ENCODE measurements around the gene PAEP.
A peak's percentile ranks its signal among the peaks of the same experiment; 100 is the strongest.
"Not testable (repeated sequence)": the region's sequence is repeated elsewhere in the genome, so short reads cannot be mapped to it uniquely, and the experiment has no call there.

The PAEP gene

DNA sequence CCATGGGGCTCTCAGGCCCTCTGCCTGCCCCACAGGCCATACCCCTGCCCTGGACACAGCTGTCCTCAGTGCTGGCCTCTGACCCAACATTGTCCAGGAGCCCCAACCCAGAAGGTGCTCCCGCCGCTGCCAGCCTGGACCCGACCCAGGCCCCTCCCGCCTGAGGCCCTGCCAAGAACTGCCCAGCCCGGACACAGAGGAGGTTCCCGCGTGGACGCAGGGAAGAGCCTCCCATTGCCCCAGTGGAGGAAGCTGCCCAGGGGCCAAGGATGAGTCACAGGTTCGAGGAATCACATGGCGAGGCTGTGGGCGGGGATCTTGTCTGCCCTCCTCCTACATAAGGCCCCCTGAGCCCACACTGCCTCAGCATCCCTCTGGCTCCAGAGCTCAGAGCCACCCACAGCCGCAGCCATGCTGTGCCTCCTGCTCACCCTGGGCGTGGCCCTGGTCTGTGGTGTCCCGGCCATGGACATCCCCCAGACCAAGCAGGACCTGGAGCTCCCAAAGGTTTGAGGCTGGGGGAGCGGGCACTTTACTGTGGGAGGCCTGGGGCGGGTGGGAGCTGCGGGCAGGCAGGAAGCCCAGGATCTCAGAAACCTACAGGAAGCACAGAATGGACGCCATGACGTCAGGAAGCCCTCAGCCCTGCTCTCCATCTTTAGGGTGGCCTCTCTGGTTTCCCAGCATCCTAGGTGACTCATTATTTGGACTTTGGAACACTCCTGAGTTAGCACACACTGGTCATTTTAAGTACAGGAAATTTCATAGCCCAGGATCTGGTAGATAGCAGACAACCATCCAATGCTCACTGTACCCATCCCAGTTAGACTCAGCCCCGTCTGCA lies at the start of gene PAEP:
PAEP (plus strand) TSS at position 366 of the 844 bp plus-strand sequence.
- H3K36me3 Mint-ChIP-seq = no peaks in the 10 kb centered on the region
- H3K27me3 Mint-ChIP-seq = peaks cover 52% of the 10 kb centered on the region
- H3K4me3 Mint-ChIP-seq = no peak within 1 kb of the TSS
- no peaks in the 10 kb centered on the region for H3K4me1 Mint-ChIP-seq
- ATAC-seq = peak; percentile 34
- H3K27ac Mint-ChIP-seq = no peak within 1 kb of the TSS
- no peaks in the 10 kb centered on the region for H3K9me3 Mint-ChIP-seq

- Mint-ChIP-seq H3K9me3 (peaks cover 16% of the 10 kb centered on the region), H3K27me3 (peaks cover 9% of the 10 kb centered on the region), H3K4me1 (no peaks in the 10 kb centered on the region), H3K4me3 (no peak overlapping the region), H3K27ac (no peak overlapping the region), H3K36me3 (no peaks in the 10 kb centered on the region)
- ATAC-seq = no peak
Measured at GRCh38 chr9:135512241-135512603, 49.3 kb upstream of the PAEP start.

GRCh38 chr9:135512904-135513303 lies 48.7 kb upstream of the PAEP start:
- Mint-ChIP-seq H3K4me3 (no peak overlapping the region), H3K9me3 (peaks cover 16% of the 10 kb centered on the region), H3K36me3 (no peaks in the 10 kb centered on the region), H3K4me1 (no peaks in the 10 kb centered on the region), H3K27me3 (peaks cover 16% of the 10 kb centered on the region), H3K27ac (no peak overlapping the region)
- ATAC-seq = no peak

DNA sequence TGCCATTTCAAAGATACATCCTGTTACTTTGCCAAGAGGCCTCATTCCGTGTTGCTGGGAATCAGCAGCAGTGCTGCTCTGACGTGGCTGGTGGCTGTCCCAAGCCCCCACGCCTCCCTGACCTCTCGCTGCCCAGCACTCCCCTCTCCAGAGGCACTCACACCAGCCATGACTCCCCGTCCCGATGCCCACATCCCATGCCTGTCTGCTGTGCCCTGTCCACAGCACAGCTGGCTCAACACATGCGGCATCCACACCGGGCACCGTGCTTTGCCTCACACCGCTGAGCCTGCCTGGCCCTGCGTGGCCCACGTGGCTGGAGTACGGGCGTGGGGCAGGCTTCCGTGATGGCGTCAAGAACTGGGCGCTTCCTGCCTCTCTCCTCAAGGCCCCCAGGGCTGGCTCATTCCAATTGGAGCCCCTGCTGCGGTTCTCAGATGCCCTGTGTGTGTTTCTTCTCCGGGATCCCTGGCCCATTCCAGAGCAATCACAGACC lies 48.2 kb upstream of the PAEP start:
- no peaks in the 10 kb centered on the region for H3K36me3 Mint-ChIP-seq
- H3K4me1 Mint-ChIP-seq = no peaks in the 10 kb centered on the region
- peaks cover 12% of the 10 kb centered on the region for H3K9me3 Mint-ChIP-seq
- H3K27me3 Mint-ChIP-seq = peaks cover 17% of the 10 kb centered on the region
- H3K27ac Mint-ChIP-seq = no peak overlapping the region
- ATAC-seq = peak; percentile 32
- no peak overlapping the region for H3K4me3 Mint-ChIP-seq

- not testable (repeated sequence) for ATAC-seq, H3K36me3 Mint-ChIP-seq, H3K9me3 Mint-ChIP-seq, H3K4me3 Mint-ChIP-seq, H3K27ac Mint-ChIP-seq, H3K4me1 Mint-ChIP-seq
- H3K27me3 Mint-ChIP-seq = peaks cover 17% of the 10 kb centered on the region
Measured at GRCh38 chr9:135513906-135514305, 47.6 kb upstream of the PAEP start.

DNA sequence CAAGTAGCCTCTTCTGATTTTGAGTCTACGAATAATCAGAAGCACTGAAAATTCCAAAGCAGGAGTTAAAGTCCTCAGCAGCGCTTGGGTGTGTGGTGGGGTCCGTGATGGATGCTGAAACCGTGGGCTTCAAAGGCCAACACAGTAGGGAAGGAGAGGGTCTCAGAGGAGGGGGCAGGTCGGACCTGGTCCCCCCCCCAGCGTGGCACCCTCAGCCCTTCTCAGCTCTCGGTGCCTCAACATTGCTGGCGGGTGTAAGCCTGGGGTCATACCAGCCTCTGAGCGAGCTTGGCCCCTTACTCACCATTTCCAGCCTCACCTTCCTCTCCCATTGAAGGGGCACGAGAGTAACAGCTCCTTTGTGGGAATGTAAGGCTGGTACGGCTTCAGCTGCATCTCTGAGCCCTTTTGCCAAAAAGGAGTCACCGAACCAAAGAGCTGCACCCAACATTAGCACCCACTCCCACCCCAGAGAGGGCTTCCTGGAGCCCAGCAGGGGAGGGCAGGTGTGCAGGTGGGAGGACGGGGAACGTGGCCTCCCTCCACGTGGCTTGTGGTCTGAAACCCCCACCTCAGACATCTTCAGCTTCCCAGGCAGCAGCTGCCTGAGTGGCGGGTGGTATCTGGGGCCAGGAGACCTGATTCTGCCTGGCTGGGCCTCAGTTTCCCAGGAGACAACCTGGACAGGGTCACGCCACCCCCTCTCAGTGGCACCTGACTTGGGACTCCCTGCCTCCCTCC lies 47.0 kb upstream of the PAEP start:
- Mint-ChIP-seq H3K4me1 (no peaks in the 10 kb centered on the region), H3K9me3 (peaks cover under 1% of the 10 kb centered on the region), H3K27me3 (peaks cover 17% of the 10 kb centered on the region), H3K4me3 (no peak overlapping the region), H3K27ac (no peak overlapping the region), H3K36me3 (no peaks in the 10 kb centered on the region)
- peak; percentile 18 for ATAC-seq

- no peak for ATAC-seq
- Mint-ChIP-seq H3K27me3 (peaks cover 19% of the 10 kb centered on the region), H3K4me1 (no peaks in the 10 kb centered on the region), H3K36me3 (no peaks in the 10 kb centered on the region), H3K4me3 (no peak overlapping the region), H3K27ac (no peak overlapping the region), H3K9me3 (no peaks in the 10 kb centered on the region)
Measured at GRCh38 chr9:135515083-135515951, 46.2 kb upstream of the PAEP start.

- H3K27me3 Mint-ChIP-seq = peaks cover 29% of the 10 kb centered on the region
- no peak overlapping the region for H3K27ac Mint-ChIP-seq
- H3K4me3 Mint-ChIP-seq = no peak overlapping the region
- H3K4me1 Mint-ChIP-seq = no peaks in the 10 kb centered on the region
- no peaks in the 10 kb centered on the region for H3K36me3 Mint-ChIP-seq
- H3K9me3 Mint-ChIP-seq = no peaks in the 10 kb centered on the region
- ATAC-seq = no peak
Measured at GRCh38 chr9:135516132-135516860, 45.3 kb upstream of the PAEP start.

- Mint-ChIP-seq H3K27ac (no peak overlapping the region), H3K4me3 (no peak overlapping the region), H3K27me3 (peaks cover 40% of the 10 kb centered on the region), H3K36me3 (no peaks in the 10 kb centered on the region), H3K4me1 (no peaks in the 10 kb centered on the region), H3K9me3 (no peaks in the 10 kb centered on the region)
- no peak for ATAC-seq
Measured at GRCh38 chr9:135517407-135517822, 44.1 kb upstream of the PAEP start.

DNA sequence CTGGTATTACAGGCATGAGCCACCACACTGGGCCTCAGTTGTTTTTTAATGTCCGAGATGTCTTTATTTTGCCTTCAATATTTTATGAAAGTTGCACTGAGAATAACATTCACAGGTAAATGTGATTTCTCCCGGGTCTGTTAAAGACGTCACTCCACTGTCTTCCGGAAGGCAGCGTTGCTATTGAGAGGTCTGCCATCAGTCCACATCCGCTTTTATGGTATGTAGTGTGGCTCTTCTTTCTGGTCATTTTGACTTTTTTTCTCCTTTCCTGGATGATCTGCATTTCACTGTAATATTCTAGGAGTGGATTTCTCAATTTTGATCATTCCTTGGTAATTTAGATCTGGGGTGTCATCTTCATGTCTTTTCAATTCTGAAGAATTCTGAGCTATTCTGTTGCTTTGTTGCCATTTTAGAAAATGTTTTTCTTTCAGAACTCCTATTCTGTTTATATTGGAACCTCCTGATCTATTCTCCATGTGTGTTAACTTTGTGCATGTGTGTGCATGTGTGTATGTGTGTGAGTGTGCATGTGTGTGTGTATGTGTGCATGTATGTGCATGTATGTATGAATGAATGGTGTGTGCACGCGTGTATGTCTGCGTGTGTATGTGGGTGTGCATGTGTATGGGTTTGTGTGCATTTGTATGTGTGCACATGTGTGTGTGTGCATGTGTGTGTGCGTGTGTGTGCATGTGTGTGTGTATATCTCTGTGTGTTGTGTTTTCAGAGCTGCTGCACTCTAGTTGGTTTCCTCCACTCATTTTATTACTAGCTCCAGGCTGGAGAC lies 42.2 kb upstream of the PAEP start:
- Mint-ChIP-seq H3K9me3 (no peaks in the 10 kb centered on the region), H3K27me3 (peaks cover 38% of the 10 kb centered on the region), H3K4me1 (no peaks in the 10 kb centered on the region), H3K36me3 (no peaks in the 10 kb centered on the region), H3K4me3 (no peak overlapping the region), H3K27ac (no peak overlapping the region)
- no peak for ATAC-seq

DNA sequence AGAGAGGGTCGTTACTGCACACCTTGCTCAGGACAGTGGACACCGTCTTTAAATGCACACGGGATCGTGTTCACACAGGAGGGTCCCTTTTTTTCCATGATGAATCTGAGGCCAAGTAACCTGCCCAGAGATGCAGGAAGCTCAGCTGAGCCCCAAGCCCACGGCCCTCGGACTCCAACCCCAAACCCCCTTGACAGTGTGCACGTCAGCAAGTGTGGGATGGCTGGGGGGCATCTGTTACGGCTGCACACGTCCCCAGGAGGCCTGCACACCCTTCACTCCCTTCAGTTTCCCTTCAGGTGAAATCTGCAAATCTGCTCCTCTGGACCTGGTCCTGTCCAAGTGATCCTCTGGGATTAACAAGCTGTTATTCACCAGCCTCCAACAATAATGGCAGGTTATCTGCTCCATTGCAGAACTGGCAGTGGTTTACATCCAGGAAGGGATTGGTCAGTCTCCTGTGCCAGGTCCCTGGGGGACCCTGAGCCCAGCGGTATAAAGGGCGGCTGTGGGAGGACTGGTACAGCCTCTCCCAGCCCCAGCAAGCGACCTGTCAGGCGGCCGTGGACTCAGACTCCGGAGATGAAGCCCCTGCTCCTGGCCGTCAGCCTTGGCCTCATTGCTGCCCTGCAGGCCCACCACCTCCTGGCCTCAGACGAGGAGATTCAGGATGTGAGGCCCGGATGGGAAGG lies 40.5 kb upstream of the PAEP start, which contains the start of gene LCN1:
LCN1 (plus strand) TSS at position 525 of the 692 bp plus-strand sequence; CDS start at position 583, 58 bp downstream.
- no peaks in the 10 kb centered on the region for H3K9me3 Mint-ChIP-seq
- H3K27me3 Mint-ChIP-seq = peaks cover 38% of the 10 kb centered on the region
- H3K4me3 Mint-ChIP-seq = no peak within 1 kb of the TSS
- H3K27ac Mint-ChIP-seq = no peak within 1 kb of the TSS
- no peaks in the 10 kb centered on the region for H3K36me3 Mint-ChIP-seq
- no peak for ATAC-seq
- no peaks in the 10 kb centered on the region for H3K4me1 Mint-ChIP-seq

GRCh38 chr9:135521608-135522095 lies 39.9 kb upstream of the PAEP start:
- Mint-ChIP-seq H3K9me3 (no peaks in the 10 kb centered on the region), H3K4me1 (no peaks in the 10 kb centered on the region), H3K27ac (no peak overlapping the region), H3K4me3 (no peak overlapping the region), H3K36me3 (no peaks in the 10 kb centered on the region), H3K27me3 (peaks cover 38% of the 10 kb centered on the region)
- ATAC-seq = no peak

GRCh38 chr9:135522137-135522877 lies 39.2 kb upstream of the PAEP start:
- Mint-ChIP-seq H3K27ac (no peak overlapping the region), H3K4me3 (no peak overlapping the region), H3K9me3 (no peaks in the 10 kb centered on the region), H3K4me1 (no peaks in the 10 kb centered on the region), H3K36me3 (no peaks in the 10 kb centered on the region), H3K27me3 (peaks cover 36% of the 10 kb centered on the region)
- ATAC-seq = no peak
